H1 (cell line): ENCODE results near the gene TCF19. TPM values are rescaled to one million over a fixed set of nuclear protein-coding genes. Genes with fewer than 3 reads are reported as not detected.
"Not testable (repeated sequence)": the region's sequence is repeated elsewhere in the genome, so short reads cannot be mapped to it uniquely, and the experiment has no call there.

ENCODE experiments used
- CTCF ChIA-PET: fragments of 300-600 bp; sonication (Branson Sonifier 250); formaldehyde crosslinking; loops from one replicate; lab custom pipeline; 2021; ENCODE audit not compliant: partially characterized antibody; lab: Charles Lee
- POLR2A ChIA-PET: fragments of 300-600 bp; sonication (Branson Sonifier 250); formaldehyde crosslinking; loops from one replicate; lab custom pipeline; 2021; ENCODE audit warnings: inconsistent platforms; ENCODE audit not compliant: partially characterized antibody; lab: Charles Lee
- DNase-seq, 2 experiments: peaks; one replicate each; pipeline versions ENCODE4 v3.0.0 to v3.0.0-alpha.2; 2010 to 2022; ENCODE audit warnings: low spot score in 2 of 2, low read depth in 1 of 2, mixed read lengths in 1 of 2
- FAIRE-seq: peaks from 2 replicates; lab custom pipeline; 2011; peaks lifted over from hg19 to GRCh38; lab: Jason Lieb, UNC
- H2AFZ ChIP-seq: 2 replicates; pipeline ENCODE4 v1.8.1; 2012; ENCODE audit warnings: low read length, inconsistent platforms
- H2AK5ac ChIP-seq: 2 replicates; pipeline ENCODE4 v1.6.1; 2013; ENCODE audit warnings: low read depth, low read length
- H2BK120ac ChIP-seq: replicated peaks from 2 replicates; pipeline ENCODE3; 2013; ENCODE audit warnings: low read depth, low read length, inconsistent platforms
- H2BK12ac ChIP-seq: 2 replicates; pipeline ENCODE4 v1.6.1; 2013; ENCODE audit warnings: low read depth, low read length
- H2BK15ac ChIP-seq: 2 replicates; pipeline ENCODE4 v1.6.1; 2013; ENCODE audit warnings: low read length
- H2BK20ac ChIP-seq: 2 replicates; pipeline ENCODE4 v1.6.1; 2013; ENCODE audit warnings: low read length
- H2BK5ac ChIP-seq: 2 replicates; pipeline ENCODE4 v1.6.1; 2013; ENCODE audit warnings: low read depth, low read length
- H3K14ac ChIP-seq: 2 replicates; pipeline ENCODE4 v1.6.1; 2013; ENCODE audit warnings: inconsistent platforms; ENCODE audit not compliant: insufficient read length
- H3K18ac ChIP-seq: 2 replicates; pipeline ENCODE4 v1.6.1; 2013; ENCODE audit warnings: low read length; ENCODE audit errors: extremely low read depth
- H3K23ac ChIP-seq: 2 replicates; pipeline ENCODE4 v1.6.1; 2013; ENCODE audit warnings: inconsistent platforms; ENCODE audit not compliant: insufficient read length
- H3K23me2 ChIP-seq: 2 replicates; pipeline ENCODE4 v1.6.1; 2013; ENCODE audit warnings: low read depth, low read length
- H3K27ac ChIP-seq: 2 replicates; pipeline ENCODE4 v1.6.1; 2011; ENCODE audit warnings: low read depth, low read length, inconsistent platforms
- H3K27me3 ChIP-seq, 4 experiments: replicated peaks in 1 of 4; 1 replicate in 1 of 4; 2 replicates in 3 of 4; pipeline versions ENCODE4 v1.6.1 to v1.8.1; 2011 to 2013; ENCODE audit warnings: low read length in 3 of 4, mild to moderate bottlenecking in 3 of 4, inconsistent platforms in 2 of 4, mixed read lengths in 2 of 4, moderate library complexity in 1 of 4; ENCODE audit not compliant: control insufficient read depth in 3 of 4, insufficient read depth in 3 of 4; ENCODE audit errors: extremely low read depth in 1 of 4
- H3K36me3 ChIP-seq, 4 experiments: 2 replicates each; pipeline versions ENCODE4 v1.6.1 to v1.8.1; 2011 to 2013; ENCODE audit warnings: mild to moderate bottlenecking in 4 of 4, low read length in 3 of 4, moderate library complexity in 2 of 4, control low read depth in 1 of 4, inconsistent platforms in 1 of 4; ENCODE audit not compliant: insufficient read depth in 4 of 4, control insufficient read depth in 2 of 4
- H3K4ac ChIP-seq: replicated peaks from 2 replicates; pipeline ENCODE3; 2013; ENCODE audit warnings: low read length, low read depth, mixed read lengths, inconsistent platforms; ENCODE audit not compliant: insufficient read length
- H3K4me1 ChIP-seq, 4 experiments: replicated peaks in 1 of 4; 1 replicate in 1 of 4; 2 replicates in 3 of 4; pipeline versions ENCODE4 v1.6.1 to v1.8.1; 2011 to 2013; ENCODE audit warnings: low read length in 3 of 4, inconsistent platforms in 2 of 4, mixed read lengths in 1 of 4; ENCODE audit not compliant: insufficient read depth in 4 of 4, control insufficient read depth in 3 of 4
- H3K4me2 ChIP-seq, 2 experiments: 2 replicates each; pipeline versions ENCODE4 v1.6.1 to v1.8.1; 2011 to 2013; ENCODE audit warnings: low read depth in 2 of 2, low read length in 2 of 2, control low read depth in 1 of 2, inconsistent platforms in 1 of 2, mild to moderate bottlenecking in 1 of 2; ENCODE audit not compliant: insufficient read depth in 1 of 2
- H3K4me3 ChIP-seq, 4 experiments: fragments of 200-600, 300-600 bp in 1 of 4; sonication (generic), shearing (Covaris generic), sonication (Bioruptor Twin) in 1 of 4; 2 replicates each; pipeline versions ENCODE4 v1.5.1 to v1.8.1; 2011 to 2016; ENCODE audit warnings: low read length in 4 of 4, low read depth in 3 of 4, control low read depth in 2 of 4, inconsistent platforms in 2 of 4, mild to moderate bottlenecking in 2 of 4, mixed read lengths in 1 of 4, moderate library complexity in 1 of 4; ENCODE audit not compliant: insufficient read depth in 2 of 4; ENCODE audit errors: extremely low read depth in 1 of 4
- H3K56ac ChIP-seq: replicated peaks from 2 replicates; pipeline ENCODE3; 2013; ENCODE audit warnings: low read depth, mild to moderate bottlenecking, mixed read lengths, low read length, inconsistent platforms; ENCODE audit not compliant: insufficient read length
- H3K79me1 ChIP-seq: 2 replicates; pipeline ENCODE4 v1.6.1; 2013; ENCODE audit warnings: low read depth, low read length, control low read depth
- H3K79me2 ChIP-seq, 2 experiments: 2 replicates each; pipeline versions ENCODE4 v1.6.1 to v1.8.1; 2012 to 2013; ENCODE audit warnings: low read length in 2 of 2, mild to moderate bottlenecking in 2 of 2, inconsistent platforms in 1 of 2; ENCODE audit not compliant: insufficient read depth in 2 of 2, control insufficient read depth in 1 of 2
- H3K9ac ChIP-seq, 4 experiments: replicated peaks in 1 of 4; 1 replicate in 1 of 4; 2 replicates in 3 of 4; pipeline versions ENCODE4 v1.6.1 to v1.8.1; 2011 to 2013; ENCODE audit warnings: low read depth in 3 of 4, low read length in 3 of 4, control low read depth in 2 of 4, mild to moderate bottlenecking in 2 of 4, moderate library complexity in 2 of 4, inconsistent platforms in 1 of 4; ENCODE audit errors: extremely low read depth in 1 of 4
- H3K9me3 ChIP-seq, 2 experiments: 2 replicates each; pipeline versions ENCODE4 v1.6.1 to v1.8.1; 2012 to 2013; ENCODE audit warnings: mild to moderate bottlenecking in 2 of 2, moderate library complexity in 2 of 2, control low read depth in 1 of 2, inconsistent platforms in 1 of 2, low read depth in 1 of 2, low read length in 1 of 2, mixed read lengths in 1 of 2; ENCODE audit not compliant: insufficient read depth in 2 of 2
- H4K20me1 ChIP-seq, 2 experiments: replicated peaks in 1 of 2; 2 replicates each; pipeline versions ENCODE3 to v1.8.1; 2011 to 2013; ENCODE audit warnings: inconsistent platforms in 2 of 2, low read length in 2 of 2, mild to moderate bottlenecking in 1 of 2; ENCODE audit not compliant: insufficient read depth in 2 of 2, control insufficient read depth in 1 of 2
- H4K5ac ChIP-seq: 2 replicates; pipeline ENCODE4 v1.6.1; 2013; ENCODE audit warnings: low read length, low read depth, mixed read lengths, inconsistent platforms; ENCODE audit not compliant: insufficient read length
- H4K8ac ChIP-seq: 2 replicates; pipeline ENCODE4 v1.8.0; 2013; ENCODE audit warnings: mild to moderate bottlenecking, moderate library complexity, low read length, inconsistent platforms; ENCODE audit not compliant: insufficient read depth; ENCODE audit errors: extremely low read depth
- H4K91ac ChIP-seq: replicated peaks from 2 replicates; pipeline ENCODE3; 2013; ENCODE audit warnings: low read length, mixed read lengths, inconsistent platforms; ENCODE audit not compliant: insufficient read length
- POLR2A ChIP-seq, 2 experiments: IDR thresholded peaks; 1 replicate in 1 of 2; 2 replicates in 1 of 2; pipeline ENCODE4 v1.6.1; 2011; ENCODE audit warnings: low read depth in 2 of 2, low read length in 2 of 2, mild to moderate bottlenecking in 2 of 2; ENCODE audit errors: control extremely low read depth in 1 of 2
- WGBS, 2 experiments: shearing (Covaris generic) in 1 of 2; methylation state at CpG; one replicate each; pipeline versions ENCODE4 v1.1.6 to v1.1.7; 2013 to 2015; ENCODE audit warnings: low lambda C conversion rate in 2 of 2, mixed read lengths in 2 of 2, inconsistent platforms in 1 of 2, low coverage in 1 of 2, missing lambda C conversion rate in 1 of 2; ENCODE audit not compliant: insufficient replicate concordance in 2 of 2, insufficient coverage in 1 of 2, insufficient read length in 1 of 2; ENCODE audit errors: extremely low coverage in 1 of 2, missing lambda C conversion rate in 1 of 2; 5-methylcytosine and 5-hydroxymethylcytosine counted together
- polyA plus RNA-seq, 7 experiments: library from polyadenylated mRNA; depleted of rRNA in 3 of 7; stranded (reverse) in 5 of 7; unstranded in 2 of 7; fragments of >200 nt in 5 of 7; fragments of 200-250 nt in 2 of 7; gene quantifications; 1 replicate in 5 of 7; 2 replicates in 1 of 7; 4 replicates in 1 of 7; pipeline versions ENCODE4 v1.2.1 to v1.2.3, GENCODE V29; 2011 to 2013; ENCODE audit warnings: missing spikeins in 2 of 7, mixed read lengths in 2 of 7
- total RNA-seq: library from RNA; stranded (reverse); fragmentation: NEBNext Ultra II Directional; extraction: Animal tissue kit (Norgen Biotek cat#: 25700); gene quantifications from 2 replicates; pipeline ENCODE4 v1.2.1, GENCODE V29; 2021

Gene TCF19
- total and polyA plus RNA-seq, 2 of the 8 experiments (the other 6 are each of a cell fraction or from before 2014, with no cell fraction given): 7.2 to 11.0 TPM

DNA sequence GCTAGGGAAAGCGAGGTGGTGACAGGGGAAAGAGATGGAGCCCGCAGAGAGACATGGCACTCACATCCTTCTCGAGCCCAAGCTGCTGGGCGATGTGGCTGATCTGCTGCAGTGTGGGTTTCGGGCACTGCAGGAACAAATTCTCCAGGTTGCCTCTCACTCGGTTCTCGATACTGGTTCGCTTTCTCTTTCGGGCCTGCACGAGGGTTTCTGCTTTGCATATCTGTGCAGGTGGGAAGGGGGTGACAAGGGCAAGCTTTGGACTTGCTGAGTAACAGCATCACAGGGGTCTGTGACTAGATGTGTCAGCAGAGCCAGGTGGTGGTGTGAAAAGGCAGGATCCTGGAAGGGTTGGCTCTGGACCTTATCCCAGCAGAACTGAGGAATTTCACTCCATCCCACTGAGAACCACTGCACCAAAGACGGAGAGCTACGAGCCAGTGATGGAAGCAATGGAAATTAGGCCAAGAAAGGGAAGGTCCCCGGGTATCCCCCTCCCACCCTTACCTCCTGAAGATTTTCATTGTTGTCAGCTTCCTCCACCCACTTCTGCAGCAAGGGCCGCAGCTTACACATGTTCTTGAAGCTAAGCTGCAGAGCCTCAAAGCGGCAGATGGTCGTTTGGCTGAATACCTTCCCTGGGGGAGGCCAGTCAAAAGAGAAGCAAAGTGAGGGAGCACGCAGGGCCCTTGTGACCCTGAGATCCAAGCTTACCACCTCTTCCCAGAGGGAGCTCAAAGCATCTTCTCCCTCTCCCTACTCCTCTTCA, 6.9 kb downstream of the TCF19 start:
- not testable (repeated sequence) for H3K4ac ChIP-seq, H4K91ac ChIP-seq, H2AK5ac ChIP-seq, H3K23ac ChIP-seq, H3K4me3 ChIP-seq, H2BK120ac ChIP-seq, H3K79me1 ChIP-seq, H2BK12ac ChIP-seq, H4K8ac ChIP-seq, H3K9me3 ChIP-seq, H3K23me2 ChIP-seq, DNase-seq, H2AFZ ChIP-seq, H2BK20ac ChIP-seq, H3K27me3 ChIP-seq, H4K5ac ChIP-seq, H3K56ac ChIP-seq, H3K18ac ChIP-seq, FAIRE-seq, H3K27ac ChIP-seq, H3K9ac ChIP-seq, H2BK15ac ChIP-seq, H3K14ac ChIP-seq
- Histone ChIP-seq H3K79me2 (peaks cover 23 to 48% of the 10 kb centered on the region in 2 experiments), H3K36me3 (peaks cover 14 to 38% (median 23%) of the 10 kb centered on the region in 4 experiments), H3K4me2 (peak overlapping the region in 1 of 2 experiments; percentile 29; a peak in 1 of 4 replicates), H4K20me1 (peaks cover 10 to 22% of the 10 kb centered on the region in 2 experiments), H2BK5ac (peak overlapping the region; percentile 80), H3K4me1 (peaks cover 0 to 17% (median 4%) of the 10 kb centered on the region in 4 experiments; a peak in 6 of 7 replicates)
- CTCF ChIA-PET: interaction anchor here (0.6 to 5.9 kb wide), 9 partner anchors 18 to 202 kb away, joined by 3 to 56 read pairs (median 4); partner anchors contain the start of gene C6orf15
- TF ChIP-seq POLR2A (IDR thresholded peaks at IDR 0.05; ENCODE audit: control extremely low read depth in 1 of 2, low read depth in 2 of 2, low read length in 2 of 2): peak in 1 of 2 experiments; percentile 46; a peak in 1 of 3 replicates
- 87% methylated on average over 12 of the region's 17 CpGs; no CpG with 5 or more reads in 1 of the 2 experiments for WGBS, 2 experiments
- POLR2A ChIA-PET: interaction anchor here (0.7 to 68.5 kb wide), 5 partner anchors 3 to 550 kb away, joined by 3 to 2251 read pairs (median 5); partner anchors contain the start of genes CCHCR1, CDSN, POU5F1 and PSORS1C1
